ENCODE data around the gene CTAG1A.
"Not testable (repeated sequence)": the region's sequence is repeated elsewhere in the genome, so short reads cannot be mapped to it uniquely, and the experiment has no call there.

Gene CTAG1A

GRCh38 chrX:154575076-154575475 is 9.9 kb upstream of the CTAG1A start:
- not testable (repeated sequence) for DNase-seq

GRCh38 chrX:154582994-154583393 is 1.9 kb upstream of the CTAG1A start:
- not testable (repeated sequence) for DNase-seq

DNA sequence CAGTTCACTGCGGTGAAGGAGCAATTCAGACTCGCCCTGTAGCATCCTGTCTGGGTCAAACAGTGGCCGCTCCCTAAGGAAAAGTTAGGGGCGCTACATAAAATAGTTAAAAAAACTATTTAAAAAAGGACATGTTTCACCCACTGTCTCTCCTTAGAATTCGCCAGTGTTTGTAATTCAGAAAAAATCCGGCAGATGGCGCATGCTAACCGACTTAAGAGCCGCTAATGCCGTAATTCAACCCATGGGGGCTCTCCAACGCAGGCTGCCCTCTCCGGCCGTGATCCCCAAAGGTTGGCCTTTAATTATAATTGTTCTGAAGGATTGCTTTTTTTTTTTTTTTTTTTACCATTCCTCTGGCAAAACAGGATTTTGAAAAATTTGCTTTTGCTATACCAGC is 5.5 kb downstream of the CTAG1A start:
- DNase-seq: not testable (repeated sequence)

DNA sequence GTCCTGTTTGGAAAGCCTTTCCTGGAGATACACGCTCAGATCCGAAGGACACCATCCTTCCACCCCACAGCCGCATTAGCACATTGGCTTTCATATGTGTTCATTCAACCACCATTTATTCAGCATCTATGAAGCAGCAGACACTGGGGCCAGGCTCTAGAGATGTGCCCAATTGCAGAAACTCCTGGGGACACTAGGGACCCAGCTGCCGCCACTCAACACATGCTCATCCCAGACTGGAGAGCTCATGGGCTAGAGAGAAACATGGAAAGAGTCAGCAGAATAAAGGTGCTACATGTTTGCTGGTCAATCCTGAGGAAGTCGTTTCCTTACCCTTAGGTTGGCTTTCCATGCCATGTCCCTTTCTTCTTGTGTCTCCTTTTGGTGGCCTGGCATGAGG is 7.6 kb downstream of the CTAG1A start:
- DNase-seq: no peak

- DNase-seq: no peak
Measured at GRCh38 chrX:154593201-154593600, 8.3 kb downstream of the CTAG1A start.

DNA sequence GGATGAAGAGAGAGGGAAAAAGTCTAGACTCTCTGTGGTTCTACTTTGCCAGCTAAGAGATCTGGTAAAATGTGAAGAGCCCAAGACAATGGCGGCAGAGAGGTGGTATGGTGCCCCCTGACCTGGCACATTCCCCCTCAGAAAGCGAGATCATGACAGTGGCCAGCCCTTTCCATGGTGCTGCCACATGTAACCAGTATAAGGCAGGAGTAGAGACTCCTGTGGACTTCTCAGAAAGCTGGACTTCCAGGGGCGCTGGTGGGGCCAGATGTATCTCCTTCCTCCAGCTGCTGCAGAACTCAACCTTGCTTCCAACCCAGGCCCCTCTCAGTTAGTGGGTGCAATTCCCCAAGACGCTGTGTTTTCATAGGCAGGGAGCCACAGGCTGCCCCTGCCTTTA is 9.6 kb downstream of the CTAG1A start:
- no peak for DNase-seq

- DNase-seq: no peak
Measured at GRCh38 chrX:154595559-154596249, 10.8 kb downstream of the CTAG1A start.

GRCh38 chrX:154596290-154596929 is 11.5 kb downstream of the CTAG1A start:
- peak in 1 of 2 experiments; percentile 54 for DNase-seq

DNA sequence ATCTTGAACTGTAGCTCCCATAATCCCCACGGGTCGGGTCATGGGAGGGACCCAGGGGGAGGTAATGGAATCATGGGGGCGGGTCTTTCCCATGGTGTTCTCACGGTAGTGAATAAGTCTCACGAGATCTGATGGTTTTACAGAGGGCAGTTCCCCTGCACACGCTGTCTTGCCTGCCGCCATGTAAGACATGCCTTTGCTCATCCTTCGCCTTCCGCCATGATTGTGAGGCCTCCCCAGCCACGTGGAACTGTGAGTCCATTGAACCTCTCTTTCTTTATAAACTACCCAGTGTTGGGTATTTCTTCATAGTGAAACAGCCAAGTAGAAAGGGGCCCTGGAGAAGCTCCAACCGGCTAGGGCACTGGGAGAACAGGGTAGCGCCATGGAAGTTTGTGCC is 12.3 kb downstream of the CTAG1A start:
- no peak for DNase-seq

DNA sequence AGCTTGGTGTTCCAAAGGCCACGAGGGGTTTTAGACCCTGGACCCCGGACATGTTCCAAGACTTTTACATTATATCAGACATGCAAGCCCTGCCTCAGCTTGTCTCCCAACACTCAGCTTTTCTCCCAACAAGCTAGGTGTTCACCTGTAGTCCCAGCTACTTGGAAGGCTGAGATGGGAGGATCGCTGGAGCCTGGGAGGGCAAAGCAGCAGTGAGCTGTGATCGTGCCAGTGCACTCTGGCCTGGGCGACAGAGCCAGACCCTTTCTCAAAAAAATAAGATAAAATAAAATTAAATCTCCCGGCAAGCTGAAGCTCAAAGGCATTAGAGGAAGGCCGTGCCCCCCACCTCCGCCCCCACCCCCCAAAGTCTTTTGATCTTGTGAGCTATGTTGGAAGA is 13.7 kb downstream of the CTAG1A start:
- no peak for DNase-seq

DNA sequence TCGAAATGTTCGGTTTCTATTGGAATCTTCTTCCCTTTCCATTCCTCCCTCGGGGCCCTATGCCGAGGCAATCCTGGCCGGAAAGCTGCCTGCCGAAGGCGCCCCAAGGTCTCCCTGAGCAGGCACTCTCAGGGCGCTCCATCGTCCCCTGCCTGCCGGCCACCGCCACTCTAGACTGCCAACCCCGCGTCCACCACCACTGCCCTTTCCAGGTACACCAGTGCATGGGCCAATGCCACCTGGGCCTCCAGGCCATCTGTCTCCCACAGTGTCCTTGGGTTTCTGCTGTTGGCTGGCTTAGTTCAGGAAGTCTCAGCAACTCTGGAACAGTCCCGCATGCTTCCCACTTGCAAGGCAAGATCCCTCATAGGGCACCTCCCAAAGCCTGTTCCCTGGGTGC is 14.6 kb downstream of the CTAG1A start:
- no peak for DNase-seq

- no peak for DNase-seq
Measured at GRCh38 chrX:154600759-154601374, 15.9 kb downstream of the CTAG1A start.

- no peak for DNase-seq
Measured at GRCh38 chrX:154602226-154602625, 17.3 kb downstream of the CTAG1A start.

DNA sequence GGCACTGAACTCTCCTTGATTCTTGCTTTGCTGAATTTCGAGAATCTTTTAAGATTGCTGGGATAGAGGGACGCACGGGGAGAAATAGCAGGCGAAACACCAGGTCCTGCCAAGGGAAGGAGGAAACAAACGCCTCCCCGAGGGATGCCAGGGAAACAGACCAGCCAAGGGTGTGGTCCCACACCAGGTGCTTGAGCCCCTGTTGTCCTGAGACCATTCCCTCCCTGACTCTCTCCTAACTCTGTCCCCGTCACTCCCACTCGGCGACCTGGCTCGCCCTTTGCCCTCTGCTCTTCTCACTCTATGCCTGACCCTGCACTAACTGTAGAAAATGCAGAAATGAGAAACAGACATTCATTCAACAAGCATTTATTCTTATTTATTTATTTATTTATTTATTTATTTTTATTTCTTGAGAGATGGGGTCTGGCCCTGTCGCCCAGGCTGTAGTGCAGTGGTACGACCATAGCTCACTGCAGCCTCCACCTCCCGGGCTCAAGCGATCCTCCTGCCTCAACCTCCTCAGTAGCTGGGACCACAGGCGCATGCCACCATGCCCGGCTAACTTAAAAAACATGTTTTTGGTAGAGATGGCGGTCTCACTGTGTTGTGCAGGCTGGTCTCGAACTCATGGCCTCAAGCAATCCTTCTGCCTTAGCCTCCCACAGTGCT is 18.0 kb downstream of the CTAG1A start:
- DNase-seq: no peak

- DNase-seq: no peak
Measured at GRCh38 chrX:154603438-154604430, 18.8 kb downstream of the CTAG1A start.

DNA sequence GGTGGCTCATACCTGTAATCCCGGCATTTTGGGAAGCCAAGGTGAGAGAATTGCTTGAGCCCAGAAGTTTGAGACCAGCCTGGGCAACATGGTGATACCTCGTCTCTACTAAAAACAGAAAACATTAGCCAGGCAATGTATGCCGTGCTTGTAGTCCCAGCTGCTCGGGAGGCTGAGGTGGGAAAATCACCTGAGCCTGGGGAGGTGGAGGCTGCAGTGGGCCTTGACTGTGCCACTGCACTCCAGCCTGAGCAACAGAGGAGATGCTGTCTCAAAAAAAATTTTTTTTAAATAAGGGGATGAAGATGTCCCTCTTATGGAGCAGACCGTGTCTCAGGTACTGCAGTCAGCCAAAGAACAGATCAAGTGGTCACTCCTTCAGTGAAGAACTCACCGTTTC is 20.6 kb downstream of the CTAG1A start:
- DNase-seq: no peak

DNA sequence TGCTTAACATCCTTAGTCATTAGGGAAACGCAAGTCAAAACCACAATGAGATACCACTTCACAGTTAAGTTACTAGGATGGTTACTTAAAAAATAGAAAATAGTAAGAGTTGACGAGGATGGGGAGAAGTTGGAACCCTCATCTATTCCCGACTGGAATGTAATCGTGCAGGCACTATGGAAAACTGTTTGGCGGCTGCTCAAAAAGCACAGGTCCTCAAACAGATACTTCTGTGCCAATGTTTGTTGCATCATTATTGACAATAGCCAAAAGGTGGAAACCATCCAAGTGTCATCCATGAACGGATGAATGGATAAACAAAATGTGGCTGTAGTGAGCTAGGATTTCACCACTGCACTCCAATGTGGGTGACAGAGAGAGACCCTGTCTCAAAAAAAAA is 22.4 kb downstream of the CTAG1A start:
- no peak for DNase-seq

DNA sequence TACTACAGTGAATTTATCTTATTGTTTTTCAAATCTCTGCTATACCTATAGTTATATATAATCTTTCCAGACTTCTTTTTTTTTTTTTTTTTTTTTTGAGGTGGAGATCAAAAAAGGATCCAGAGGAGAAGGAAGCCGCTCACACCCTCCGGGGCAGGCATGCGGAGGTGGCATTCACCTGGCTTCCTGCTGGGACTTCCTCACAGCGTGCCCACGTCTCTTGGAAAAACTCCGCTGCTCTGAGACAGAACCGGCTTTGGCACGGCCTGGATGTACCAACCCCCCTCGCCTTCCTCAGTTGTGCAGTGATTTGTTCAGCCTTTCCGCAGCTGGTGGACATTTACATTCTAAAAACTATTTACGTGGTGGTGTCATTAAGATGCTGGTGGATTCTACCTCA is 23.0 kb downstream of the CTAG1A start:
- DNase-seq: not testable (repeated sequence)

DNA sequence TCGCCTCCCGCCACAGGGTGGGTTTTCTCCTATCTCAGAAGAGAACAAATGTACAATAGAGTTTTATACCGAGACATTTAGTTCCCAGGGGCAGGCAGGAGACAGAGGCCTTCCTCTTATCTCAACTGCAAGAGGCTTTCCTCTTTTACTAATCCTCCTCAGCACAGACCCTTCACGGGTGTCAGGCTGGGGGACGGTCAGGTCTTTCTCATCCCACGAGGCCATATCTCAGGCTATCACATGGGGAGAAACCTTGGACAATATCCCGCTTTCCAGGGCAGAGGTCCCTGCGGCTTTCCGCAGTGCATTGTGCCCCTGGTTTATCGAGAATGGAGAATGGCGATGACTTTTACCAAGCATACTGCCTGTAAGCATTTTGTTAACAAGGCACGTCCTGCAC is 23.9 kb downstream of the CTAG1A start:
- DNase-seq: not testable (repeated sequence)

DNA sequence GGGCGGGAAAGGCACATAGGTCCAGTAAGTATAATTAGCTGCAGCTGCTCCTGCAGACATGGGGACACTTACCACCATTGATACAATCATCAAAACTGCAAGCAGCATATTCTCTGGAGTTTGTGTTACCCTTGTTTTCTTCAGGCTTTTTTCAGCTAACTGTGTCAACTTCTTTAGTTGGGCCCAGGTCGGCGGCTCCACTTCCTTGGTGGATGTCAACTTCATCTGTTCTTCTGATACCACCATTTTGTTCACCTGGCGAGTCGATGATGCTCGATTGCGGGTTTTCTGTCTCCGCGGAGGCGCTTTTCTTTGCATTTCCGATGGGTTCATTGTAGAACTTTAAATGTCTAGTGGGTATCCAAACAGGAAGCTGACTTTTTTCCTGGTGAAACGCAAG is 26.2 kb downstream of the CTAG1A start:
- DNase-seq: not testable (repeated sequence)

- not testable (repeated sequence) for DNase-seq
Measured at GRCh38 chrX:154613586-154613985, 28.7 kb downstream of the CTAG1A start.

DNA sequence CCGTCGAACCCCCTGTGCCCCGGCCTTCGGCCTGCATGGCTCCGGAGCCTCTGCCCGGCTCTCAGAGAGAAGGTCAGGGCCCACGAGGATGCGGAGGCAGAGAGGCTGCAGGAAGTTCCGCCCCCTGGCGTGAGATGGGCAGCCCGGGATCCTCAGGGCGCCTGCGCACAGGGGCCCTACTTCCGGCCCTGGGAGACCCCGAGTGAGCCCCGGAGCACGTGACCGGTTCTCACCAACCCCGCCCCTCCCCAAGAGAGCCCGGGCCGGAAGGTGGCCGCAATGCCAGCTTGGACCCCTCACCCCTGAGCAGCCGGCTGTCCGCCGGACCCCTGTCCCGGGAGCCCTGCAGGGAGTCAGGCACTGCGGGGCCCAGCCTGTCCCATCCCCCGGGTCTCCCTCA is 34.2 kb downstream of the CTAG1A start, which contains the start of gene CTAG1B:
Gene CTAG1B (minus strand): TSS at position 101 of the 400 bp plus-strand sequence. CDS start 64 bp downstream, at position 37.
- DNase-seq: not testable (repeated sequence)

Data from NCI-H524 (cell line).